GM21526 (cell line): ENCODE data around the gene SRPK3.

Experiments
- ATAC-seq: cut with Tn5 transposase; IDR thresholded peaks from one replicate; pipeline ENCODE4 v1.9.1; 2021; ENCODE audit warnings: moderate library complexity; ENCODE audit not compliant: unreplicated experiment, low FRiP score

Gene SRPK3

GRCh38 chrX:153769158-153769864, 11.5 kb upstream of the SRPK3 start:
- no peak for ATAC-seq

- no peak for ATAC-seq
Observed at GRCh38 chrX:153769865-153770600, 10.8 kb upstream of the SRPK3 start.

- ATAC-seq, result no peak
Observed at GRCh38 chrX:153770601-153771414, 10.0 kb upstream of the SRPK3 start.

- ATAC-seq, result no peak
Observed at GRCh38 chrX:153771415-153772315, 9.2 kb upstream of the SRPK3 start.

GRCh38 chrX:153772316-153773217, 8.3 kb upstream of the SRPK3 start:
- no peak for ATAC-seq

- ATAC-seq, result no peak
Observed at GRCh38 chrX:153773218-153773611, 7.6 kb upstream of the SRPK3 start.

- no peak for ATAC-seq
Observed at GRCh38 chrX:153773741-153774575, 6.9 kb upstream of the SRPK3 start.

GRCh38 chrX:153774576-153775292, 6.1 kb upstream of the SRPK3 start:
- ATAC-seq, result no peak

GRCh38 chrX:153775293-153776119, 5.3 kb upstream of the SRPK3 start:
- no peak for ATAC-seq

- no peak for ATAC-seq
Observed at GRCh38 chrX:153776120-153776599, 4.7 kb upstream of the SRPK3 start.

GRCh38 chrX:153776611-153777045, 4.2 kb upstream of the SRPK3 start:
- ATAC-seq, result no peak

GRCh38 chrX:153777261-153778090, 3.4 kb upstream of the SRPK3 start:
- no peak for ATAC-seq

- no peak for ATAC-seq
Observed at GRCh38 chrX:153778181-153778580, 2.7 kb upstream of the SRPK3 start.

- no peak for ATAC-seq
Observed at GRCh38 chrX:153778684-153779101, 2.1 kb upstream of the SRPK3 start.

GRCh38 chrX:153779891-153780677, 757 bp upstream of the SRPK3 start:
- ATAC-seq, result no peak
